Skeletal muscle tissue (tissue), 4 donors: ENCODE data around the gene CENPP. TPM values are rescaled to one million over a fixed set of nuclear protein-coding genes. Genes with fewer than 3 reads are reported as not detected.
"Not testable (repeated sequence)": the region's sequence is repeated elsewhere in the genome, so short reads cannot be mapped to it uniquely, and the experiment has no call there.

Experiments
- H3K27ac ChIP-seq: one replicate; pipeline ENCODE4 v1.7.0; 2013; ENCODE audit warnings: mild to moderate bottlenecking, low read depth, low read length, inconsistent platforms
- H3K27me3 ChIP-seq, 3 donors: one replicate each; pipeline ENCODE4 v1.7.0; 2013; ENCODE audit warnings: low read length in 3 of 3; ENCODE audit not compliant: control insufficient read depth in 3 of 3, insufficient read depth in 3 of 3
- H3K36me3 ChIP-seq, 3 donors: one replicate each; pipeline ENCODE4 v1.7.0; 2013; ENCODE audit warnings: low read length in 3 of 3; ENCODE audit not compliant: control insufficient read depth in 3 of 3, insufficient read depth in 3 of 3
- H3K4me1 ChIP-seq, 3 donors: one replicate each; pipeline ENCODE4 v1.7.0; 2013; ENCODE audit warnings: low read length in 3 of 3, mild to moderate bottlenecking in 3 of 3; ENCODE audit not compliant: control insufficient read depth in 3 of 3, insufficient read depth in 3 of 3
- H3K4me3 ChIP-seq, 3 donors: one replicate each; pipeline ENCODE4 v1.7.0; 2013; ENCODE audit warnings: low read length in 3 of 3
- H3K9ac ChIP-seq, 3 donors: one replicate each; pipeline ENCODE4 v1.7.0; 2013; ENCODE audit warnings: low read length in 3 of 3, mild to moderate bottlenecking in 3 of 3, moderate library complexity in 2 of 3, low read depth in 1 of 3
- H3K9me3 ChIP-seq, 3 donors: one replicate each; pipeline ENCODE4 v1.7.0; 2013; ENCODE audit warnings: low read length in 3 of 3; ENCODE audit not compliant: control insufficient read depth in 3 of 3
- total RNA-seq: library from RNA; depleted of rRNA; stranded (reverse); fragments of >200 nt; gene quantifications from one replicate; pipeline ENCODE4 v1.2.3, GENCODE V29; 2014
- donor health status: Osteomylitis.

Gene CENPP
- total RNA-seq, 1 donor from 2014 or later, result 15.7 TPM

- Histone ChIP-seq H3K4me1 (peaks cover 6 to 13% (median 6%) of the 10 kb centered on the region in 3 donors), H3K27me3 (no peaks in the 10 kb centered on the region), H3K4me3 (no peak overlapping the region), H3K36me3 (no peaks in the 10 kb centered on the region), H3K27ac (peak overlapping the region; percentile 3), H3K9ac (no peak overlapping the region), H3K9me3 (no peaks in the 10 kb centered on the region)
These were observed 267.5 kb downstream of the CENPP start for GRCh38 chr9:92592946-92593861.

- peaks cover 6 to 13% (median 10%) of the 10 kb centered on the region in 3 donors for H3K4me1 ChIP-seq
- not testable (repeated sequence) for H3K4me3 ChIP-seq, H3K36me3 ChIP-seq, H3K27ac ChIP-seq, H3K27me3 ChIP-seq, H3K9me3 ChIP-seq, H3K9ac ChIP-seq
These were observed 269.3 kb downstream of the CENPP start for GRCh38 chr9:92595075-92595474.

- H3K9me3 ChIP-seq, result no peaks in the 10 kb centered on the region
- H3K27me3 ChIP-seq, result no peaks in the 10 kb centered on the region
- no peak overlapping the region for H3K9ac ChIP-seq
- no peak overlapping the region for H3K4me3 ChIP-seq
- H3K27ac ChIP-seq, result no peak overlapping the region
- H3K36me3 ChIP-seq, result no peaks in the 10 kb centered on the region
- H3K4me1 ChIP-seq, result peaks cover 6 to 18% (median 15%) of the 10 kb centered on the region in 3 donors
These were observed 270.2 kb downstream of the CENPP start for GRCh38 chr9:92595930-92596329.

- Histone ChIP-seq H3K9me3 (no peaks in the 10 kb centered on the region), H3K27ac (peak overlapping the region; percentile 79), H3K36me3 (no peaks in the 10 kb centered on the region), H3K4me1 (peaks cover 7 to 23% (median 21%) of the 10 kb centered on the region in 3 donors), H3K4me3 (no peak overlapping the region), H3K9ac (no peak overlapping the region), H3K27me3 (no peaks in the 10 kb centered on the region)
These were observed 272.6 kb downstream of the CENPP start for GRCh38 chr9:92598382-92598781.

- Histone ChIP-seq H3K27ac (peak overlapping the region; percentile 79), H3K4me3 (no peak overlapping the region), H3K4me1 (peaks cover 7 to 23% (median 16%) of the 10 kb centered on the region in 3 donors), H3K27me3 (no peaks in the 10 kb centered on the region), H3K9me3 (peaks cover 0 to 3% (median 0%) of the 10 kb centered on the region in 3 donors), H3K9ac (no peak overlapping the region), H3K36me3 (no peaks in the 10 kb centered on the region)
These were observed 274.2 kb downstream of the CENPP start for GRCh38 chr9:92599938-92600461.

- Histone ChIP-seq H3K4me1 (peaks cover 7 to 23% (median 16%) of the 10 kb centered on the region in 3 donors), H3K27ac (peak overlapping the region; percentile 79), H3K27me3 (no peaks in the 10 kb centered on the region), H3K9ac (peak overlapping the region in 1 of 3 donors; percentile 2), H3K36me3 (no peaks in the 10 kb centered on the region), H3K4me3 (peak overlapping the region in 1 of 3 donors; percentile 35), H3K9me3 (peaks cover 0 to 3% (median 0%) of the 10 kb centered on the region in 3 donors)
These were observed 274.9 kb downstream of the CENPP start for GRCh38 chr9:92600462-92601261.

- Histone ChIP-seq H3K9ac (peak overlapping the region in 1 of 3 donors; percentile 16), H3K27me3 (no peaks in the 10 kb centered on the region), H3K9me3 (peaks cover 0 to 3% (median 0%) of the 10 kb centered on the region in 3 donors), H3K27ac (peak overlapping the region; percentile 79), H3K4me1 (peaks cover 7 to 23% (median 16%) of the 10 kb centered on the region in 3 donors), H3K4me3 (no peak overlapping the region), H3K36me3 (no peaks in the 10 kb centered on the region)
These were observed 275.7 kb downstream of the CENPP start for GRCh38 chr9:92601451-92601850.

- Histone ChIP-seq H3K4me1 (peaks cover 7 to 27% (median 16%) of the 10 kb centered on the region in 3 donors), H3K27ac (peak overlapping the region; percentile 79), H3K9ac (no peak overlapping the region), H3K9me3 (peaks cover 0 to 3% (median 0%) of the 10 kb centered on the region in 3 donors), H3K4me3 (no peak overlapping the region), H3K36me3 (no peaks in the 10 kb centered on the region), H3K27me3 (no peaks in the 10 kb centered on the region)
These were observed 276.7 kb downstream of the CENPP start for GRCh38 chr9:92602413-92602812.

GRCh38 chr9:92603100-92603499 lies 277.3 kb downstream of the CENPP start:
- Histone ChIP-seq H3K4me1 (peaks cover 12 to 32% (median 21%) of the 10 kb centered on the region in 3 donors), H3K9me3 (peaks cover 0 to 3% (median 0%) of the 10 kb centered on the region in 3 donors), H3K27ac (no peak overlapping the region)

More at GRCh38 chr9:92603100-92603499, 277.3 kb downstream of the CENPP start:
- no peak overlapping the region for H3K9ac ChIP-seq
- no peaks in the 10 kb centered on the region for H3K36me3 ChIP-seq
- no peak overlapping the region for H3K4me3 ChIP-seq
- no peaks in the 10 kb centered on the region for H3K27me3 ChIP-seq
